GM10248 (cell line): ENCODE results near the gene ZNF691.
"Not testable (repeated sequence)": the region's sequence is repeated elsewhere in the genome, so short reads cannot be mapped to it uniquely, and the experiment has no call there.

Source experiments
- CTCF ChIA-PET: fragments of 300-600 bp; sonication (Branson Sonifier 250); formaldehyde crosslinking; extraction: SDS; loops from one replicate; lab custom pipeline; 2021; ENCODE audit warnings: antibody characterized with exemption; lab: Yijun Ruan, JAX
- POLR2A ChIA-PET: fragments of 350-650 bp; sonication (Branson Sonifier 250); formaldehyde crosslinking; extraction: SDS; loops from one replicate; lab custom pipeline; 2020; ENCODE audit warnings: antibody characterized with exemption; lab: Yijun Ruan, JAX
- DNase-seq: peaks from one replicate; pipeline ENCODE4 v3.0.0; 2012; ENCODE audit errors: extremely low spot score
- CTCF ChIP-seq: IDR thresholded peaks from 2 replicates; pipeline ENCODE4 v1.5.1; 2012; ENCODE audit warnings: mild to moderate bottlenecking, low read depth; ENCODE audit errors: extremely low read depth, missing control alignments, control extremely low read depth

Gene ZNF691

GRCh38 chr1:42807056-42807668 lies 39.3 kb upstream of the ZNF691 start:
- no peak for TF ChIP-seq CTCF
- POLR2A ChIA-PET: no interaction called here
- DNase-seq: no peak
- CTCF ChIA-PET: interaction anchor here (0.9 to 1.3 kb wide), 5 partner anchors 9 to 268 kb away, joined by 3 to 4 read pairs (median 4); partner anchors contain the start of gene ZNF691

- DNase-seq, CTCF ChIA-PET, POLR2A ChIA-PET: not testable (repeated sequence)
Measured at GRCh38 chr1:42814815-42815214, 31.6 kb upstream of the ZNF691 start.

- no peak for TF ChIP-seq CTCF
- ChIA-PET POLR2A (no interaction called here), CTCF (interaction anchor here (0.8 to 1.5 kb wide), 7 partner anchors 9 to 258 kb away, joined by 3 to 4 read pairs (median 4); partner anchors contain the start of gene ZNF691)
- no peak for DNase-seq
Measured at GRCh38 chr1:42815941-42816584, 30.4 kb upstream of the ZNF691 start.

- peak; percentile 98 for DNase-seq
- no peak for TF ChIP-seq CTCF
- POLR2A ChIA-PET: interaction anchor here (0.7 to 1.0 kb wide), 2 partner anchors 23 to 50 kb away, joined by 3 to 4 read pairs; partner anchors contain the start of genes C1orf50 and P3H1
- CTCF ChIA-PET: interaction anchor here (0.8 to 1.6 kb wide), 10 partner anchors 8 to 257 kb away, joined by 3 to 7 read pairs (median 4); partner anchors contain the start of gene ZNF691
Measured at GRCh38 chr1:42816585-42817439, 29.6 kb upstream of the ZNF691 start, which contains the start of the genes ERMAP and SVBP. Gene ERMAP, plus strand, starts transcription at chr1:42817122. Its CDS starts 13,327 bp downstream, at chr1:42830449. Gene SVBP, minus strand, starts transcription at chr1:42817397. Its CDS starts 853 bp downstream, at chr1:42816544.

GRCh38 chr1:42817440-42817767 lies 29.0 kb upstream of the ZNF691 start:
- TF ChIP-seq CTCF: no peak
- ChIA-PET POLR2A (interaction anchor here (0.5 to 1.0 kb wide), 3 partner anchors 22 to 50 kb away, joined by 3 to 4 read pairs (median 3); partner anchors contain the start of genes C1orf50 and P3H1), CTCF (interaction anchor here (1.3 to 1.6 kb wide), 3 partner anchors 9 to 41 kb away, joined by 3 to 7 read pairs (median 4); partner anchors contain the start of gene ZNF691)
- DNase-seq: no peak

- no peak for TF ChIP-seq CTCF
- ChIA-PET POLR2A (interaction anchor here (0.5 to 1.0 kb wide), 3 partner anchors 21 to 51 kb away, joined by 3 to 4 read pairs (median 3); partner anchors contain the start of genes C1orf50 and P3H1), CTCF (interaction anchor here (1.3 to 1.6 kb wide), 3 partner anchors 10 to 41 kb away, joined by 3 to 7 read pairs (median 4); partner anchors contain the start of gene ZNF691)
- no peak for DNase-seq
Measured at GRCh38 chr1:42817976-42818375, 28.4 kb upstream of the ZNF691 start.
